ENCODE measurements around the gene RBFOX1.

GRCh38 chr16:7561908-7562405, 229.3 kb downstream of the RBFOX1 start:
- TF ChIP-seq, protein P1, sequence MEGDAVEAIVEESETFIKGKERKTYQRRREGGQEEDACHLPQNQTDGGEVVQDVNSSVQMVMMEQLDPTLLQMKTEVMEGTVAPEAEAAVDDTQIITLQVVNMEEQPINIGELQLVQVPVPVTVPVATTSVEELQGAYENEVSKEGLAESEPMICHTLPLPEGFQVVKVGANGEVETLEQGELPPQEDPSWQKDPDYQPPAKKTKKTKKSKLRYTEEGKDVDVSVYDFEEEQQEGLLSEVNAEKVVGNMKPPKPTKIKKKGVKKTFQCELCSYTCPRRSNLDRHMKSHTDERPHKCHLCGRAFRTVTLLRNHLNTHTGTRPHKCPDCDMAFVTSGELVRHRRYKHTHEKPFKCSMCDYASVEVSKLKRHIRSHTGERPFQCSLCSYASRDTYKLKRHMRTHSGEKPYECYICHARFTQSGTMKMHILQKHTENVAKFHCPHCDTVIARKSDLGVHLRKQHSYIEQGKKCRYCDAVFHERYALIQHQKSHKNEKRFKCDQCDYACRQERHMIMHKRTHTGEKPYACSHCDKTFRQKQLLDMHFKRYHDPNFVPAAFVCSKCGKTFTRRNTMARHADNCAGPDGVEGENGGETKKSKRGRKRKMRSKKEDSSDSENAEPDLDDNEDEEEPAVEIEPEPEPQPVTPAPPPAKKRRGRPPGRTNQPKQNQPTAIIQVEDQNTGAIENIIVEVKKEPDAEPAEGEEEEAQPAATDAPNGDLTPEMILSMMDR (conservative IDR thresholded peaks at IDR 0.05; ENCODE audit: low read depth, low read length), result no peak
- TF ChIP-seq EZH2 (IDR thresholded peaks at IDR 0.05; ENCODE audit: low read length, unreplicated experiment), result no peak

All from PC-3 (cell line).